ENCODE results near the gene CACNG1.

DNA sequence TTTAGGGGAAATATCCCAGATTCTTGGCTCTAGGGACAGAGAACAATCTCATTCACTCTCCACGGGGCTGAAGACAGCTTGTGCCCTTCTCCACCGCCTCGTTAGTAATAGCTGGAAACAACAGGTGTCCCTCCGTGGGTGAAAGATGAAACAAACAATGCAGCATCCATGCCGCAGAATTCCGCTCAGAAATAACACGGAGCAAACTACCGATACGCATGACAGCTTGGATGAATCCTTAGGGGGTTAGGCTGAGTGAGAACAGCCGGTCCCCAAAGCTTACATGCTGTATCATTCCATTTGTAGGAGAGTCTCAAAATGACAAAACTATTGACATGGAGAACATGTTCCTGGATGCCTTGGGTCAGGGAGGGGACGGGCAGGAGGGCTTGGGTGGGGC is 29.4 kb upstream of the CACNG1 start:
- TF ChIP-seq, protein P1, sequence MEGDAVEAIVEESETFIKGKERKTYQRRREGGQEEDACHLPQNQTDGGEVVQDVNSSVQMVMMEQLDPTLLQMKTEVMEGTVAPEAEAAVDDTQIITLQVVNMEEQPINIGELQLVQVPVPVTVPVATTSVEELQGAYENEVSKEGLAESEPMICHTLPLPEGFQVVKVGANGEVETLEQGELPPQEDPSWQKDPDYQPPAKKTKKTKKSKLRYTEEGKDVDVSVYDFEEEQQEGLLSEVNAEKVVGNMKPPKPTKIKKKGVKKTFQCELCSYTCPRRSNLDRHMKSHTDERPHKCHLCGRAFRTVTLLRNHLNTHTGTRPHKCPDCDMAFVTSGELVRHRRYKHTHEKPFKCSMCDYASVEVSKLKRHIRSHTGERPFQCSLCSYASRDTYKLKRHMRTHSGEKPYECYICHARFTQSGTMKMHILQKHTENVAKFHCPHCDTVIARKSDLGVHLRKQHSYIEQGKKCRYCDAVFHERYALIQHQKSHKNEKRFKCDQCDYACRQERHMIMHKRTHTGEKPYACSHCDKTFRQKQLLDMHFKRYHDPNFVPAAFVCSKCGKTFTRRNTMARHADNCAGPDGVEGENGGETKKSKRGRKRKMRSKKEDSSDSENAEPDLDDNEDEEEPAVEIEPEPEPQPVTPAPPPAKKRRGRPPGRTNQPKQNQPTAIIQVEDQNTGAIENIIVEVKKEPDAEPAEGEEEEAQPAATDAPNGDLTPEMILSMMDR (IDR thresholded peaks at IDR 0.05; ENCODE audit: borderline replicate concordance, extremely low read depth, low read length, poor library complexity, severe bottlenecking): no peak
- TF ChIP-seq EZH2 (IDR thresholded peaks at IDR 0.05; ENCODE audit: borderline replicate concordance, low read depth, low read length, severe bottlenecking): no peak
